ENCODE measurements around the gene LRRFIP2. TPM values are rescaled to one million over a fixed set of nuclear protein-coding genes. Genes with fewer than 3 reads are reported as not detected.
"Not testable (repeated sequence)": the region's sequence is repeated elsewhere in the genome, so short reads cannot be mapped to it uniquely, and the experiment has no call there.

Gene LRRFIP2
- total RNA-seq, 1 donor from 2014 or later = 32.6 TPM

DNA sequence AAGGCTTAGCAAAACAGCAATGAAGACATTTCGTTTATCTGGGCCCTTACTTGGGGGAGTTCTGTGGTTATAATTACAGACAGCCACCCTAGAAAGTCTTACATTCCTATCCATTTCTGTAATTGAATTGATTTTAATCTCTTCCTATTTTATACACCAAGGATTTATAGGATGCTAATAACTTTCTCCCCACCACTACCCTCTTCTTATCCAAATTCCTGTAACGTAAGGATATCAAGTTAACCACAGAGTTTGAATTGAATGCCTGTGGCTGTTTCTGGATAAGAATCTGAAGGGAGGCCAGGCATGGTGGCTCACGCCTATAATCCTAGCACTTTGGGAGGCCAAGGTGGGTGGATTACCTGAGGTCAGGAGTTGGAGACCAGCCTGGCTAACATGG lies 102.5 kb downstream of the LRRFIP2 start:
- intact Hi-C loops (cut with micrococcal nuclease) = no loop called here

DNA sequence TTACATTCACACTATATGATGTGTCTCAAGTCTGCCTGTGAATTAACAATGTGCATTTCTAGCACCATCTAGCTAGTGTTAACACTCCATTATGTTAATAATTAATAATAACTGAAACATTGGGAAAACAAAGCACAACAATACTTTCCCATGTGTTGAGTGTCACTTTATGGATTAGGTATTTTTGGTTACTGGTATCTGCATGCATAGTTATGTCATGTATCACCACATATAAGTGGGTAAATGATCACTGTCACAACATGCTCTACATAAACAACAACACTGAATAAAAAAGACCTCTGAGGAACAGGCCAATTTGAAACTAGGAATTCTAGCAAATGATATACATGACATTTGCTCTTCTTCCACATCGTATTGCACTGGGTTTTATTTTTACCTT lies 106.4 kb downstream of the LRRFIP2 start:
- intact Hi-C loops (cut with micrococcal nuclease) = no loop called here

DNA sequence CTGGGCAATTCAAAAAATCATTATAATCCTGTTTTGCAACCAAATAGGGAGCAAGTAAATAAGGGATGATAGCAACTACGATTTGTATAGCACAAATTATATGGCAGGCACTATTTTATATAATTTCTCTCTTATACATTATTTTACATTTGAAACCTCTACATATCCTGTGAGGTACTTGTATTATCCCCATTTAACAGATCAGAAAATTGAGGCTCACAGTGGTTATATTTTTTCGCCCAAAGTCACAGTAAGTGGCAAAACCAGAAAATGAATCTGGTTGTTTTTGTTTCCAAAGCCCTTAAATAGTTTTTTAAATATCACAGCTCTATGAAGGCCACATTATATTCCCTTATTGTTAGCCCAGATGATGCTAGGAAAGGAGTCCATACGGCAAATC lies 106.8 kb downstream of the LRRFIP2 start:
- intact Hi-C loops (cut with micrococcal nuclease) = no loop called here

DNA sequence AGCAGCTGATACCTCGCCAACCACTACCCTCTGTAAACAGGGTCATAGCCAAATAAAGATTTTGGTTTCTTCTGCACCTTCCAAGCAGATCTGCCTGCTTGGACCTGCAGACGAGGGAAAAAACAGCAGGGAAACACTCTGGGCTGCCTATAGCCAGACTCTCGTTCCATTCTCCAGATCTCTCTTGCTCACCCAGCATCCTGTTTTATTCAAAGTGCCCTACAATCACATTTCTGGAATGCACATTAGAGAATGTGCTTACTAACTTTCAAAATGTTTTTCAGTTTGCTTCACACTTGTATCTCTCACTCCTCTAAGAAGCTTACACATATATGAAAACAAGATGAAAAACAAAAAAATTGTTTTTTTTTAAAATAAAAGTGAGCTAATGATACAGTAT lies 109.6 kb downstream of the LRRFIP2 start:
- intact Hi-C loops (cut with micrococcal nuclease) = no loop called here

DNA sequence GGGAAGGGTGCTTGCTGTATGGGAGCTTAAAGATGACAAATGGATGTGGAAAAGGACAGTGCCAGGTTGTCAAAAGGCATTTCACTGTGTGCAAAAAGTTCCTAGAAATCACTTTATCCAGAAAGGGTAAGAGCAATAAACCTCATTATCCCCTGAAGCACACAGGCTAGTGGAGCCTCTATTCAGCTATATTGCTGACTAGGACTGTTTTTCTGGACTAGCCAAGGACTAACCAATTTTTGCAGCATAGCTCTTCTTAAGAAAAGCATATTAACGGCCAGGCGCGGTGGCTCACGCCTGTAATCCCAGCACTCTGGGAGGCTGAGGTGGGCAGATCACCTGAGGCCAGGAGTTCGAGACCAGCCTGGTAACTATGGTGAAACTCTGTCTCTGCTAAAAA lies 116.3 kb downstream of the LRRFIP2 start:
- intact Hi-C loops (cut with micrococcal nuclease) = no loop called here

DNA sequence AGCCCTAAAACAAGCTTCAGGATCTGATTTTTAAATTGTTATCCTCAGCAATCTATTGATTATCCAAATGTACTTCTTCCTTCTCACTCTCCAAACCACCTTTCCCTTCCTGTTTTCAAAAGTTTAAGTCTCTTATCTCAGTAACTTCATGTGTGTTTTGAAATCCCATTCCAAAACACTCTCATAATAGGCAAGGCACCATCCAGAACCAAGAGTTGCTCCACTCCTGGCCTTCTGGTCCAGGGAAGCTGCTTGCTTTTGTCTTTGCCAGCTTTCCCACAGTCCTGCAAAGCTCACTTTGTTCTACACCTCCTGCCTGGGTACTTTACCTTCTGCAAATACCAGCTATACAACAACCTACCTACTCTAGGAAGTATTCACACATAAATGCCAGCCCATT lies 117.6 kb downstream of the LRRFIP2 start:
- intact Hi-C loops (cut with micrococcal nuclease) = no loop called here

DNA sequence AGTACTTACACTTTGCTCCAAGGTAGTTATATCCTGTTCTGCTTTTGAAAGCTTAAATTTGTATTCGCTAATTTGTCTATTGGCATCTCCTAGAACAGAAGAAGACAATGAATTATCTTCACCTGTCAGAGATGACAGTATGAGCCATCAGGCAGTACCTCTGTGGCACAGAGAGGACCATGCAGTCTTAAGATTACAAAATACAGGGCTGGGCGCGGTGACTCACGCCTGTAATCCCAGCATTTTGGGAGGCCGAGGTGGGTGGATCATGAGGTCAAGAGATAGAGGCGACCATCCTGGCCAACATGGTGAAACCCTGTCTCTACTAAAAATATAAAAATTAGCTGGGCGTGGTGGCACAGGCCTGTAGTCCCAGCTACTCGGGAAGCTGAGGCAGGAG lies 119.3 kb downstream of the LRRFIP2 start:
- intact Hi-C loops (cut with micrococcal nuclease) = not testable (repeated sequence)

DNA sequence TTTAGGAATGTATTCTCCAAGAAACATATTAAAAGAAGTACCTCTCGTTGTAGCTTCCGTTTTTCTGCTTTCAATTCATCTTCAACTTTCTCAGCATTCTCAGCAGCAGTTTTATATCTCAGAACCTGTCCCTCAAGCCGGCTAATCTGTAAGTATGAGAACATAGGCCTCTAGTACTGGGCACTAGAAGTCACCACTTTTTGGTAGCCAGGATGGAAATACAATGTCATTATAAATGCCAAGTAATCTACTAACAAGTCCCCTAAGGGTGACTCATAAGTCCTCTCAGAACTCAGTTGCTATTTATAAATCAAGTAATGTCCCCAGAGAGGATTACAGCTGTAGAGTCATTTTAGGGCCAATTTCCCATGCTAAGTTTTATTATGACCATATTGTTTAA lies 120.0 kb downstream of the LRRFIP2 start:
- intact Hi-C loops (cut with micrococcal nuclease) = no loop called here

DNA sequence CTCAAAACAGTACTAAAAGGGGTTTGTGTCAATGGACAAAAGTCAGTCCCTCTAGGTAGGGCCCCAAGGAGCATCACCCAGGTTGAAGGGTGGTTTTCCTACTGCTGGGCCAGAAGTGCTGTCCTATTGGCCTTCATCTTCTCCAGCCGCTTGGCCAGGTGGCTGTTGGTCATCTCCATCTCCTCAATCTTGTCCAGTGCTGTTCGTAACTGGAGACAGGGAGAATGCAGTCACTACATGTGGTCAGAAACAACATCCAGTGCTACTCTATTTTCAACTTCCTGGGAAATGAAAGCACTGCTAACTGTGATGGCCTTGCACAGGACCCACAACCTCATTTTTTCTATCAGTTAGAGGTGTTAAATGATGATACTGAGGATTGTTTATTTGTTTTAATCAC lies 120.6 kb downstream of the LRRFIP2 start:
- intact Hi-C loops (cut with micrococcal nuclease) = no loop called here

DNA sequence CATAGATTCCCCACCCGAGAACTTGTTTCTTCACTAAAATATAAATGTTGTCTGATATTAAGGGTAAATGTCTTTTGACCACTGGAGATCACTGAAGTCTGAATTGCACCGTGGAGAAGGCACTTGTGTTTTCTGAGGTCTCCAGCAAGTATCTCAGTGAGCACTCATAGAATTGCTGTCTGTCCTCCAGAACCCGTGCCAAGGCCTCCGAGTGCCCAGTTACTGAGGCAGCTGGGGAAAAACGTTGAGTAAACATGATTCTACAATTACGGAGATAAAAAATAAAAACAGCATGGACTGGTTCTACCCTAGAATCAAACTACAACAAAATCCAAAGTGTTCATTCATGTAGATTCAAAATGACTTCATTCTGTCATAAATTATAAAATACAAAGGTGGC lies 121.0 kb downstream of the LRRFIP2 start:
- intact Hi-C loops (cut with micrococcal nuclease) = no loop called here

DNA sequence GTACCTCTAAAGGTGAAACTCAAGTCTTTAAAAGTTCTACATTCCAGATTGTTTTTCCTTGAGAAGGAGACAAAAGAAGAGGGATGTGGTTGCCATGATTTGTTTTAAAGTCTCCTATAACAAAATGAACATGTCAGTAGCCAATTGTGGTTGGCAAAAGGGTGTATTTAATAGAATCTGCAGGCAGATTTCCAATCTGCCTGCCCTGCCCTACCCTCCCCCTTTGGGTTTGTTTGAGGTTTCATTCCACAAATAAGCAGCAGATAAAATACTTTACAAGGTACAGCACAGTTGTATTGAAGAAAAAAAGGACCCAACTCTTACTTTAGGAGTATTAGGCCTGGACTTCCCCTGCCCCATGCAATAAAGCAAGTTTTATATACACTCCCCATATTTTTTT lies 121.5 kb downstream of the LRRFIP2 start:
- intact Hi-C loops (cut with micrococcal nuclease) = no loop called here

DNA sequence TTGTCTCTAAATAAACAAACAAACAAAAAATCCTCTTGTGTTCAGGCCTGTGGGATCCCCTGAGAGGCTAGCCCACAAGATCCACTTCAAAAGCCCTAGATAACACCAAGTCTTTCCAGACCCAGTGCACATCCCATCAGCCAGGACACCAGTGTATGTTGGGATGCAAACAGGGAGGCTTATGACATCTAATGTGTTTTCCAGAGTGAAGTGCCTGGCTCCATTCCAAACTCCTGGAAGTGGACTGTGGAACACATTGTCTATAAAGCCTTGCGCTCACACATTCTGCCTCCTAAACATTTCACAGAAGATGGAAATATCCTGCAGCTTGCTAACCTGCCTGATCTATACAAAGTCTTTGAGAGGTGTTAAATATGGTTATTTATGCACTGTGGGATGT lies 124.1 kb downstream of the LRRFIP2 start:
- intact Hi-C loops (cut with micrococcal nuclease) = no loop called here

DNA sequence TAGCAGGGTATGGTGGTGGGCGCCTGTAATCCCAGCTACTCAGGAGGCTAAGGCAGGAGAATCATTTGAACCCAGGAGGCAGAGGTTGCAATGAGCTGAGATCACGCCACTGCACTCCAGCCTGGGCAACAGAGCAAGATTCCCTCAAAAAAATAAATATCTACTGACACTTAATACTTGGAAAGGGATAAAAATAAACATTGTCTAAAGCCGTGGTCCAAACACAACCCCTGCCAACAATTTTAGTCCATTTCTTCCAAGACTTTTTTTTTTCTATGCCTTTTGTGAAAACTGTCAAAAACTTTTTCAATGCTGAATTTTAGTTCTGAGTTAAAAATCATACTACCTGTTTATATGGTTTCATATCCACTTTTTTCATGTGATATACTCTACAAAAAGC lies 131.7 kb downstream of the LRRFIP2 start:
- intact Hi-C loops (cut with micrococcal nuclease) = not testable (repeated sequence)

DNA sequence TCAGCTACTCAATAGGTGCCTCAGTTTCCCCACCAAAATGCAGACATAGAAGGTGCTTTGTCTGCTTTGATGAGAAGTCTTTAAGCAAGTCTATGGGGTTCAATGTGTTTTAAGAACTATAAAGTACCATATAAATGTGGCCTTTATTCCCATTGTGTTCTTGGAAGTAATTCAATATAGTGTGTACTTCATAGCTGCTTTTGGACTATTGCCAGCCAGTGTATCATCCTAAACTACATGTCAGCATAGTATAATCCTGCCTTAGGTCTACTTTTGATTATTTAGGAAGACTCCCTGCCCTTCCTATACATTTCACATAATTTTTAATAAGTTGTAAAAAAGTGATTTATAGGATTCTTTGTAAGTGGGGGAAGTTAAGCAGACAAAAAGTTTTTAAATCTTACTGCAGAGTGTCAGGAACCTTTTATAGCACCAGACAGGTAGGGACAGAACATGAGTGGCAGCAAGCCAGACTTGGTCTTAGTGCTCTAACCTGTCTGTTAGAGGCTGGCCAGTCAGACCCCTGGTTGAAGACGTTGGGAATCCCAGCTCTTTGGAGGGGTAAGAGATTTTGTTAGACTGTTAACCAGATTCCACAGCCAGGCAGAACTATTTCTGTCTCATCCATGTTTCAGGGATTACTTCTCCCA lies 132.7 kb downstream of the LRRFIP2 start:
- intact Hi-C loops (cut with micrococcal nuclease) = no loop called here

DNA sequence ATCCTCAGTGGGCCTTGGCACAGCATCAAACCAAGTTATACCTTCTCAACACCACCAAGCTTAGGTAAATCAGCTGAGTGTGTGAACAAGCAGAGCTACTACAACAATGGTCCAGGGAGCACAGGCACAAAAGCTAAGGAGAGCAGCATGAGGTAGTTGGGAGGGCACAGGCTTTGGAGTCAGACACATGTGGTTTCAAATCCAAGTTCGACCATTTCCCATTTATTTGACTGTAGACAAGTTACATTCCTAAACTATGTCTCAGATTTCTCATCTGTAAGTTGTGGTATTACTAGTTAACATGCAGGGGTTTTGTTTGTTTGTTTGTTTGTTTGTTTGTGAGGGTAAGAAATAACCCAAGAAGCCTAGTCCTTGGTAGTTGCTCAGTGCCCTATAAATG lies 134.2 kb downstream of the LRRFIP2 start:
- intact Hi-C loops (cut with micrococcal nuclease) = no loop called here

DNA sequence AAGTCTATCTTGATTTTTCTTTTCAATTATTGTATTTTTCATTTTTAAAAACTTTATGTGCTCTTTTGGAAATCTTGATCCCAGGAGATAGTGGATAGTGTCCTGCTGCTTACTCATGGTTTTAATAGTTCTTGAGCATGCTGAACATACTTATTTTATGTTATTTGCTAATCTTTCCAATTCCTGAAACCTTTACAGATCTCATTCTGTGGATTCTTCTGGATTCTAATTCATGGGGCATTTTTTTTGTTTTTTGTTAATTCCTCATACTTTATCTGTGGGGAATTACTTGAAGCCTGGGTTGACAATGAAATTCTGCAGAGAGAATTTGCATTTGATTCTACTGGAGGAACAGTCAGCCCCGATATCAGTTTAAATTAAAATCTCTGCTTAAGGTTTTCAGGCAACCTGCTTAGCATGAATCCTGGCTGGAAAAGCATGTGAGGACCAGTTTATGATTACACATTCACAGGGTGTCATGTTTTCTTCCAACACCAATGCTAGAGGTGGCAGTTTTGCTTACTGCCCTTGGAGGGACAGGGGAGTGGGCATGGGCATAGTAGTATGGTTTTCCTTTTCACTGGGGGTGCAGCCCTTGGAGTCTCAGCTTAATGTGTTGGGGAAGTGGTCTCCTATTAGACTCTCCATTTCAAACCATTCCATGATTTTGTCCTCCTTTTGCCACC lies 135.1 kb downstream of the LRRFIP2 start:
- intact Hi-C loops (cut with micrococcal nuclease) = no loop called here

DNA sequence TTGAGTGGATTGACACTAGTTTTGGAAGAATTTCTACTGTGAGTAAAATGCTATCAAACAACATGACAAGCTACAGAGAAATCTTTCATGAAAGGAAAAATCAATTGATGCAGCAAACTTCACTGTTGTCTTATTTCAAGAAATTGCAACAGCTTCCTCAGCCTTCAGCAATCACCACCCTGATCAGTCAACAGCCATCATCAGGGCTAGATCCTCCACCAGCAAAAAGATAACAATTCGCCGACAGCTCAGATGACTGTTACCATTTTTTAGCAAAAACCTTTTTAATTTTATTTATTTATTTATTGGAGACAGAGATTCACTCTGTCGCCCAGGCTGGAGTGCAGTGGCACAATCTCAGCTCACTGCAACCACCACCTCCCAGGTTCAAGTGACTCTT lies 137.0 kb downstream of the LRRFIP2 start:
- intact Hi-C loops (cut with micrococcal nuclease) = no loop called here

DNA sequence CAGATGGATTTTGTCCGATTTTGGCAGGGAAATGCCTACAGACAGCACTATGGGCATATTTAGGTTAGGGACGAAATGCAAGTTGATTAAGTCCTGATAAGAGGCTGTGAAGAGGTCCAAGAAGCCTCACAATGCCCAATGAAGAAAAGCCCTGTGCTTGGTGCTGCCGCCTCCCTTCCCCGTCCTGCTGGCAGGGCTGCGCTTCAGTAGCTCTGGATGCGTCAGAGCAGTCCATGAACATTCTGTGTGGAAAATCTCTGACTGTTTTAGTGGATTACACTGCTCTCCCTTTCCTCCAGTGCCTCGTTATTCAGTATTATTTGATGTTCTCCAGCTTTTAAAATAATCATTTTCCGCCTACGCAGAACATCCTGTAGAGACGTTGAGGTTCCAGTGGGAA lies 141.4 kb downstream of the LRRFIP2 start:
- intact Hi-C loops (cut with micrococcal nuclease) = no loop called here

DNA sequence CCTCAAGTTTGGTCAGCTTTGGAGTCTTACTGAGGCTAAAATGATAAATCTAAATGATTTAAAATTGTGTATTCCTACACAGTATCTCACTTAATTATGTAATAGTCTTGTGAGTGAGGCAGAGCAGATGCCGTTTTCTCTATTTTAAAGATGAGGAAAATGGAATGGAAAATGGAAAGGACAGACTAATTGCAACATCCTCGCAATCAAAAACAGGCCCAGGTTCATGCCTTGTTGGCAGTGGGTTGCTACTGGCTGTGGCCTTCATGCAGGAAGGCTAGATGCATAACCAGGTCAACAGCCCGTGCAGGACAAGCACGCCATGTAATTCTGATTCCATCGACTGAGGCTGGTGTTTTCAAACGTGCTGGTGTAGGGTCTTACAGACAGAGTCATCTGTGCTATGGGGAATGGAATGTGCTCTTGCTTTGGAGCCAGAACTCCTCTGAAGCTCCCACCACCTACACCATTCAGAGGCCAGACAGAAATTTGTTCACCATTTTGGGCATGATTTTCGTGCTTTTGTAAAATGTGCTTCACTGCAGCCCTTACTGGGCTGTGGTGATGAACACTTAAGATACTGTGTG lies 143.2 kb downstream of the LRRFIP2 start:
- intact Hi-C loops (cut with micrococcal nuclease) = no loop called here

DNA sequence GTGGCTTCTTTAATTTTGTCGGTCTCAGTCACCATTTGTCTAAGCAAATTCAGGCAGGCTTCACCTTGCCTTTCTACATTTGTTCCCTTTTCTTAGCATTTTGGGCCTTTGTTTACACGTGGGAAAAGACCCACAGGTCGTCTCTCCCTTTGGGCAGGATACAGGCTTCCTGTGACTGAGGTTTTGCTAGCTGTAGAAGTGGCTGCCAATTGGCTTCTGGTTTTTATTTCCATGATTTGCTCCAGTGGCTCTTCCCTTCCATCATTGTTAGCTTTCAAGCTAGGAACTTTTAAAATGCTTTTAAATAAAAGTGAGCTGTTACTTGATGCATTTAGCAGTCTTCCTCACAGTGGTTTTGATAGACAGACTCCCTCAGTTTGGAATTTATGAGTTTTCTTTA lies 143.8 kb downstream of the LRRFIP2 start:
- intact Hi-C loops (cut with micrococcal nuclease) = no loop called here

DNA sequence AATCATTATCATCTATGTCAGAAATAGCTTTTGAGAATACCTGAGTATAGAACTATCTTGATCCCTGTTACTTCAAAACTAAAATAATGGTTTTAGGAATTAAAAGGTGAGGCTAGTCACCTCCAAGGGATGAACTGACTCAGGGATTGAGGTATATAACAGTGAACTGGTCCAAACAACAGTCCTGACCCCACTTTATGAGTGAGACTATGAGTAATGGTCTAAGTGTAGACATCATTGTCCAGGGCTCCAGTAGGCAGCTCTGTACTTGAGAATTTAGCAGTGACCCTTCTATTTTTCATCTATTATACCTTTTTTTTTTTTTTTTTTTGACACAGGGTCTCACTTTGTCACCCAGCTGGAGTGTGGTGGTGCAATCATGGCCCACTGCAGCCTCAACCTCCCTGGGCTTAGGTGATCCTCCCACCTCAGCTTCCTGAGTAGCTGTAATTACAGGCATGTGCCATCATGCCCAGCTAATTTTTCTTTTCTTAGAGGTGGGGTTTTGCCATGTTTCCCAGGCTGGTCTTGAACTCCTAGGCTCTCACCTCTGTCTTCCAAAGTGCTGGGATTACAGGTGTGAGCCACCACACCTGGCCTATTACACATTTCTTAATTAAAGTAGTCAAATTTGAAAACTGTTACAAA lies 144.7 kb downstream of the LRRFIP2 start:
- intact Hi-C loops (cut with micrococcal nuclease) = no loop called here

DNA sequence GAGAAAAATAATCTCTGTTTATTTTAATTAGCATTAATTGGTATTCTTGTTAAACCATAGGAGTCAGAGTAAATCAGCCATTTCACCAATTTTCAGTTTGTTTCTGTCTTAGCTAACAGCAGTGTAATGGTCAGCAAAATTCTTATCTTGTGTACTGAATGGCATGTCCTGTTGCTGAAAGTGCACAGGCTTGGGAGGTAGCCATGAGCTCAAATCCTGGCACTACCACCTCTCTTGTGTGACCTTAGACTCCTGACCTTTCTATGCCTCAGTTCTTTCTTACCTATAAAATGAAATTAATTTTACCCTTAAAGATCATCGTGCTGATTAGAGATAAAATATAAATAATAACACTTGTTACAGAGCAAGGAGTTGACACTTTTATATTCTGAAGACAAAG lies 145.3 kb downstream of the LRRFIP2 start:
- intact Hi-C loops (cut with micrococcal nuclease) = no loop called here

DNA sequence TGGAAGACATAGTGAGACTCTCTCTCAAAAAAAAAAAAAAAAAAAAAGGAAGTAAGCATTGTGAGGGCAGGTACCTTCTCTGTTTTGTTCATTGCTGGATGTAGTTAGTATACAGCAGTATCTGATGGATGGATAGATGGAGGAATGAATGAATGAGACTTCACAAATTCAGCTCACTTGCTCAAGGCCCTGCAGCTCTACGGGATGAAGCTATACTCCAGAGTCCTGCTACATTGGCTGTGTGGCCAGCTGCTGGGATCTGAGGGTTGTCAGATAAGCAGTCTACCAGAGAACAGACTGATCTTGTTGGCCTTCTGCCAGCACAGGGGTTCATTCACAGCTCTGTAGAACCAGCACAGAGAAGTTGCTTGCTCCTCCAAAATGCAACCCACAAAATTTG lies 146.1 kb downstream of the LRRFIP2 start:
- intact Hi-C loops (cut with micrococcal nuclease) = no loop called here
